D721Med (cell line): ENCODE measurements around the gene INPP4B.

Experiments
- DNase-seq: peaks from one replicate; pipeline ENCODE4 v3.0.0; 2011; ENCODE audit warnings: low spot score; ENCODE audit not compliant: insufficient read length
- FAIRE-seq: peaks from 2 replicates; lab custom pipeline; 2011; peaks lifted over from hg19 to GRCh38; lab: Jason Lieb, UNC
- TF ChIP-seq, protein P1 (sequence below): IDR thresholded peaks from 2 replicates; pipeline ENCODE4 v1.5.1; 2012; ENCODE audit warnings: mild to moderate bottlenecking, control low read depth; ENCODE audit not compliant: insufficient read depth; ENCODE audit errors: missing control alignments

Gene INPP4B

DNA sequence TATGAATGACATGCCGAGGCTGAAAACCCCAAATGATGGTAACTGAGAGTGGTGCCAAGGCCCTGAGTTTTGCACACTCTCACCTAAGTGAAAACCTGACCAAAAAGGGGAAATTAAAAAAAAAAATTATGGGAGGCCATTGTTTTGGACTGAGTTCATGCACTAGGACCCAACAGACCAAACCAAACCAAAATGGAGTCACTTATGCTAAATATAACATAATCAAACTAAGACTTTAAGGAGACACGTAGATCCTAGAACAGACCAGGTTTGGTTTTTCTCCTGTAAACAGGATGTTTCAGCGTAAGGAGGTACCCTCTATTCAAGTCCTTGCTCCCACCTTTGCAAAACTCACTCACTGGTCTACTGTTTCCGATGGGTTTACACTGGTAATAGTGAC lies 453.0 kb downstream of the INPP4B start:
- DNase-seq (no peak), FAIRE-seq (no peak)
- TF ChIP-seq, protein P1, sequence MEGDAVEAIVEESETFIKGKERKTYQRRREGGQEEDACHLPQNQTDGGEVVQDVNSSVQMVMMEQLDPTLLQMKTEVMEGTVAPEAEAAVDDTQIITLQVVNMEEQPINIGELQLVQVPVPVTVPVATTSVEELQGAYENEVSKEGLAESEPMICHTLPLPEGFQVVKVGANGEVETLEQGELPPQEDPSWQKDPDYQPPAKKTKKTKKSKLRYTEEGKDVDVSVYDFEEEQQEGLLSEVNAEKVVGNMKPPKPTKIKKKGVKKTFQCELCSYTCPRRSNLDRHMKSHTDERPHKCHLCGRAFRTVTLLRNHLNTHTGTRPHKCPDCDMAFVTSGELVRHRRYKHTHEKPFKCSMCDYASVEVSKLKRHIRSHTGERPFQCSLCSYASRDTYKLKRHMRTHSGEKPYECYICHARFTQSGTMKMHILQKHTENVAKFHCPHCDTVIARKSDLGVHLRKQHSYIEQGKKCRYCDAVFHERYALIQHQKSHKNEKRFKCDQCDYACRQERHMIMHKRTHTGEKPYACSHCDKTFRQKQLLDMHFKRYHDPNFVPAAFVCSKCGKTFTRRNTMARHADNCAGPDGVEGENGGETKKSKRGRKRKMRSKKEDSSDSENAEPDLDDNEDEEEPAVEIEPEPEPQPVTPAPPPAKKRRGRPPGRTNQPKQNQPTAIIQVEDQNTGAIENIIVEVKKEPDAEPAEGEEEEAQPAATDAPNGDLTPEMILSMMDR = no peak

DNA sequence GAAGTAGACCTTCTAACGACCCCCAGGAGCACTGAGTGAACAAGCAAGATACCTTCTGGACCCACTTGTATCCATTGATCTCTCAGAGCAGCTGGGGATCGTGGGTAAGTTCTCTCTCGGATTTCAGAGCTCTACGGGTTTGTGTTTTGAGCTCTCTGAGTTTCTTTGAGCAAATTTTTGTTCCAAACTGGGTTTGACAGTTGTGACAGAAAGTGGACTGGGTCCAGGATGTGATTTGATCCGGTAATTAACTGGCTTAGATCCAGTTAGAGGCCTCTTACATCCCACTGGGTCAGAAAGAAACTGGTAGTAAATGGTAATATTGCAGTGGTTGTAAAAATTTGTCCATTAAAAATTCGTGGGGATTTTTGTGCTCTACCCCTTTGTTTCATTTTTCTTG lies 459.2 kb downstream of the INPP4B start:
- TF ChIP-seq, protein P1 = no peak
- no peak for DNase-seq
- FAIRE-seq = no peak

DNA sequence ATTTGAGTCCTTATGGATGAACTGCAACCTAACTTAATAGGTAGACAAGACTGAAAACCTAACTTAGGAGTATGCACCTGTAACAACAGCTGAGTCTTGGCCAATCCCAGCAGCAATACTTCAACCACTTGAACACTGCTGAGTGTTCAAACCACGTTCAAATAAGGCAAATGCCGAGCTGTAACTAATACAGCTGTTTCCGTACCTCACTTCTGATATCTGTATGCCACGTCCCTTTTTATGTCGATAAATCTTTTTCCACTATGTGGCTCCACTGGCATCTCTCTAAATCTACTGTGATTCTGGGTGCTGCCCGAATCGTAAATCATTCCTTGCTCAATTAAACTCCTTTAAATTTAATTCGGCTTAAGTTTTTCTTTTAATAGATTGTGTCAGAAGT lies 459.7 kb downstream of the INPP4B start:
- TF ChIP-seq, protein P1 = no peak
- DNase-seq (no peak), FAIRE-seq (no peak)

DNA sequence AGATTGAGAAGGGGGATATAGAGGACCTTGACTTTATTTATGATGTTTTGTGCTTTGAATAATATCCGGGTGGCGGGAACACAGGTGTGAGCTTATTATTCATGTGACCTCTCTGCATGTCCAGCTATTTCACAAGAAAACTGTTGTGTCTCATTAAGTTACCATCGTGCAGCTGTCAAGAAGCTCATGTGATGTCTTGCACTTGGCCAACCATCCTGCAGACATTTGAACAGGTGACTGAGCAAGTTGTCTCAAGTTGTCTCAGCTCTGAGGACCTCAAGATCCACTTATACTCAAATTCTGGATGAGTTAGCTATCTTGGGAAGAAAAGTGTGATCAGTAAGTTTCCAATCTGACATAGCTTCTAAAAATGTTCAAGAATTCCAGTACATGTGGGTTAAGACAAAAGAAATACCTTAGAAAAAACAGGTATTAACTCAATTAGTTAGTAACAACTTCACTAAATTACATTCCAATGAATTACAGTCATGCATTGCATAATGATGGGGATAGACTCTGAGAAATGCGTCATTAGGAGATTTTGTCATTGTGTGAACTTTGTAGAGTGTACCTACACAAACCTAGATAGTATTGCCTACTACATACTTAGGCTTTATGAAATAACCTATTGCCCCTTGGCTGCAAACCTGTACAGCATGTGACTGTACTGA lies 462.2 kb downstream of the INPP4B start:
- TF ChIP-seq, protein P1 = no peak
- no peak for FAIRE-seq
- DNase-seq = no peak

DNA sequence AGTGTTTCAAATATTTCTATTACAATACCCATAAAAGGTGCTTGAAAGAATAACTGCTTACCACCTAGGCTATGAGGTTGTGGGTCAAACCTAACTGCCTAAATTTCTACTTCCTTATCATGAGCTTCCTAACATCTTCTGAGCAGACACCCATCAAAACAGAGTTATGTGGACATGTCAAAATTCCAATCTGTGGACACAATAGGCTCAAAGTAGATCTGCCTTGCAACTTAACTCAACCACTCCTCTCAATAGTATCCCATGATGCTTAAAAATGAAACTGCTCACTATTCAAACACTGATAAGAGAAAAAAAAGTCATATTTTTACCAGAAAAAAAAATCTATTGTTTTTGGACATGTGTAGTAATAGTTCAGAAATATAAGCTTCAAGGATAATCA lies 462.7 kb downstream of the INPP4B start:
- TF ChIP-seq, protein P1 = no peak
- FAIRE-seq = no peak
- no peak for DNase-seq

DNA sequence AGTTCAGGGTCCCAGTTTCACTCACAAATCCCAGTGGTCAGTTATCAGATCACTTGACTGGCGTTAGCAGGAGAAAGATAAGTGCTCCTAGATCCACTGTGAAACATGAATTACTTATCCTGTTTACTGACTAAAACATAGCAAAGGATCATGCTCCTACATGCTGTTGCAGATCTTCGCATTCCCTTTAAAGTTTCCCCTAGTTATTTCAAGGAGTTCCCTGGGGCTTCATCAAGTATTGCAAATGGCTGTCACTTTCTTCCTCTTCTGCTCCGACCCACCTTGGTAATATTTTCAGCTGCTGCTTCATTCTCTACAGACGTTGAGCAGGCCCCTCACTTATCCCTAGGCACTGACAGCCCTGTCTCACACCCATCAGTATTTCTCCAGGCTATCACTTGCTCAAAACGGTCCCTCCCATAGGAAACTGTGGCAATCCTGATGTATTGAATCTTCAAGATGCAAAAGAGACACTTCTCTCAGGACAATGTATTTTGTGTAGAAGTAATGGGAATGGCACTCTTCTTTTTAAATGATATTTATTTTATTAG lies 466.0 kb downstream of the INPP4B start:
- DNase-seq = no peak
- no peak for FAIRE-seq
- TF ChIP-seq, protein P1 = no peak
